H1 (cell line): ENCODE measurements around the gene PRKCH. TPM values are rescaled to one million over a fixed set of nuclear protein-coding genes. Genes with fewer than 3 reads are reported as not detected.

Source experiments
- TEAD4 ChIP-seq: IDR thresholded peaks from 2 replicates; pipeline ENCODE4 v1.6.1; 2012; ENCODE audit warnings: low read depth, low read length, inconsistent platforms, mixed read lengths
- polyA plus RNA-seq, 7 experiments: library from polyadenylated mRNA; depleted of rRNA in 3 of 7; stranded (reverse) in 5 of 7; unstranded in 2 of 7; fragments of >200 nt in 5 of 7; fragments of 200-250 nt in 2 of 7; gene quantifications; 1 replicate in 5 of 7; 2 replicates in 1 of 7; 4 replicates in 1 of 7; pipeline versions ENCODE4 v1.2.1 to v1.2.3, GENCODE V29; 2011 to 2013; ENCODE audit warnings: missing spikeins in 2 of 7, mixed read lengths in 2 of 7
- total RNA-seq: library from RNA; stranded (reverse); fragmentation: NEBNext Ultra II Directional; extraction: Animal tissue kit (Norgen Biotek cat#: 25700); gene quantifications from 2 replicates; pipeline ENCODE4 v1.2.1, GENCODE V29; 2021

Gene PRKCH
- total and polyA plus RNA-seq, 2 of the 8 experiments (the other 6 are each of a cell fraction or from before 2014, with no cell fraction given), result 6.4 to 7.0 TPM

- TF ChIP-seq TEAD4, result no peak
Measured at GRCh38 chr14:61280526-61281185, 40.7 kb upstream of the PRKCH start (continued).
